ENCODE results near the gene TP73. TPM values are rescaled to one million over a fixed set of nuclear protein-coding genes. Genes with fewer than 3 reads are reported as not detected.
A peak's percentile ranks its signal among the peaks of the same experiment; 100 is the strongest.

Gene TP73
- total RNA-seq, 2 donors from 2014 or later: 0.26 to 13.5 TPM

GRCh38 chr1:3692598-3692997, 40.3 kb downstream of the TP73 start:
- ATAC-seq (no peak), DNase-seq (no peak)
- TF ChIP-seq, protein P1, sequence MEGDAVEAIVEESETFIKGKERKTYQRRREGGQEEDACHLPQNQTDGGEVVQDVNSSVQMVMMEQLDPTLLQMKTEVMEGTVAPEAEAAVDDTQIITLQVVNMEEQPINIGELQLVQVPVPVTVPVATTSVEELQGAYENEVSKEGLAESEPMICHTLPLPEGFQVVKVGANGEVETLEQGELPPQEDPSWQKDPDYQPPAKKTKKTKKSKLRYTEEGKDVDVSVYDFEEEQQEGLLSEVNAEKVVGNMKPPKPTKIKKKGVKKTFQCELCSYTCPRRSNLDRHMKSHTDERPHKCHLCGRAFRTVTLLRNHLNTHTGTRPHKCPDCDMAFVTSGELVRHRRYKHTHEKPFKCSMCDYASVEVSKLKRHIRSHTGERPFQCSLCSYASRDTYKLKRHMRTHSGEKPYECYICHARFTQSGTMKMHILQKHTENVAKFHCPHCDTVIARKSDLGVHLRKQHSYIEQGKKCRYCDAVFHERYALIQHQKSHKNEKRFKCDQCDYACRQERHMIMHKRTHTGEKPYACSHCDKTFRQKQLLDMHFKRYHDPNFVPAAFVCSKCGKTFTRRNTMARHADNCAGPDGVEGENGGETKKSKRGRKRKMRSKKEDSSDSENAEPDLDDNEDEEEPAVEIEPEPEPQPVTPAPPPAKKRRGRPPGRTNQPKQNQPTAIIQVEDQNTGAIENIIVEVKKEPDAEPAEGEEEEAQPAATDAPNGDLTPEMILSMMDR (IDR thresholded peaks at IDR 0.05): no peak
- TF ChIP-seq POLR2A (IDR thresholded peaks at IDR 0.05): no peak
- Histone ChIP-seq H3K4me3 (no peak overlapping the region), H3K27ac (no peak overlapping the region), H3K27me3 (no peaks in the 10 kb centered on the region), H3K36me3 (replicated peaks in 1 of 2; ENCODE audit: insufficient read depth in 1 of 2, low read depth in 2 of 2) (no peaks in the 10 kb centered on the region), H3K4me1 (peaks cover 9% of the 10 kb centered on the region), H3K9me3 (no peaks in the 10 kb centered on the region)
- 77 to 78% methylated on average over 13 of the region's 13 CpGs for WGBS, 2 donors
- intact Hi-C loops (cut with DNase I): no loop called here

DNA sequence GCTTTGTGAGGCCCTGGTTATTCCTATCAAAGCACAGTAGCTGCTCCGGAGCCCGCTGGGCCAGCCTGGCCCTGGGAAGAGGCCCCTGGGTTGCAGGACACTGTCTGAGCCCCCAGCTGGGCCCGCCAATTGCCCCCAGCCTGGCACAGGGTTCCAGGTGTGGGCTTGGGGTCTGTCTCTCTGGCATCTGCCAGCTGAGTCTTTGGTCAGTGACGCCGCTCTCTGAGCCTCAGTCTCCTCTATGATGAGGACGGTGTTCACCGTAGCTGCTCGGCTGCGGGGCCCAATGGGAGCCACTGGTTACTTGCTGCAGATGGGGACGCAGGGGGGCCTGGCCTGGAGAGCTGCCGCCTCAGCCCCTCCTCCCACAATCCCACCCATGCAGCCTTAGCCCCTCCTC, 41.0 kb downstream of the TP73 start:
- WGBS, 2 donors: 82 to 94% methylated on average over 6 to 8 of the region's 11 CpGs
- H3K4me1 ChIP-seq: peaks cover 9% of the 10 kb centered on the region
- DNase-seq (no peak), ATAC-seq (no peak)
- TF ChIP-seq POLR2A (IDR thresholded peaks at IDR 0.05): no peak
- TF ChIP-seq, protein P1 (IDR thresholded peaks at IDR 0.05): no peak
- no peak overlapping the region for H3K27ac ChIP-seq
- no peaks in the 10 kb centered on the region for H3K9me3 ChIP-seq
- H3K4me3 ChIP-seq: no peak overlapping the region
- H3K36me3 ChIP-seq (replicated peaks in 1 of 2; ENCODE audit: insufficient read depth in 1 of 2, low read depth in 2 of 2): no peaks in the 10 kb centered on the region
- H3K27me3 ChIP-seq: no peaks in the 10 kb centered on the region
- intact Hi-C loops (cut with DNase I): no loop called here

- ATAC-seq: peak; percentile 81
- Histone ChIP-seq H3K27me3 (no peaks in the 10 kb centered on the region), H3K4me3 (no peak overlapping the region), H3K4me1 (peaks cover 9% of the 10 kb centered on the region), H3K27ac (no peak overlapping the region), H3K9me3 (no peaks in the 10 kb centered on the region), H3K36me3 (replicated peaks in 1 of 2; ENCODE audit: insufficient read depth in 1 of 2, low read depth in 2 of 2) (no peaks in the 10 kb centered on the region)
- DNase-seq: peak; percentile 47 to 68 (median 58)
- intact Hi-C loops (cut with DNase I): no loop called here
- 31 to 33% methylated on average over 15 to 33 of the region's 33 CpGs for WGBS, 2 donors
- TF ChIP-seq, protein P1 (IDR thresholded peaks at IDR 0.05): peak; percentile 69 to 81 (median 74)
- TF ChIP-seq POLR2A (IDR thresholded peaks at IDR 0.05): no peak
Observed at GRCh38 chr1:3695326-3696217, 43.3 kb downstream of the TP73 start.

DNA sequence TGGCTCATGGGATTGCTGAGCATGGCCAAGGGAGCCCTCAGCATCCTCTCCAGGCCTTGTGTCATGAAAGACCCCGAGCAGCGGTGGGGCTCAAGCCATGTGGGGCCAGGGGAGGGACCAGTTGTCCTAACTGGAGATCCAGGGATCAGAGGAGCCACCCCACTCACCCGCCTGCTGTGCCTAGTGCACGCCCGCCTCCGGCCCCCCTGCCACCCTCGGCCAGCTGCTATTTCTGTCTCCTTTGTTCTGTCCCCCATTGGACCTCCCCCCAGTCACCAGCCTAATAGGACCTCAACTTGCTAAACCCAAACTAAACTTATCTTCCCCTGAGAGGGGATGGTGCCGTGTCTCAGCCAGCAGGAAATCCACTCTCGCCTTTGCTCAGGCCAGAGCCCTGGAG, 44.4 kb downstream of the TP73 start:
- Histone ChIP-seq H3K36me3 (replicated peaks in 1 of 2; ENCODE audit: insufficient read depth in 1 of 2, low read depth in 2 of 2) (no peaks in the 10 kb centered on the region), H3K4me3 (no peak overlapping the region), H3K27ac (no peak overlapping the region), H3K27me3 (no peaks in the 10 kb centered on the region), H3K4me1 (peaks cover 9% of the 10 kb centered on the region), H3K9me3 (no peaks in the 10 kb centered on the region)
- no peak for DNase-seq
- ATAC-seq: no peak
- 85 to 87% methylated on average over 6 to 9 of the region's 9 CpGs for WGBS, 2 donors
- intact Hi-C loops (cut with DNase I): no loop called here
- TF ChIP-seq POLR2A (IDR thresholded peaks at IDR 0.05): no peak
- TF ChIP-seq, protein P1 (IDR thresholded peaks at IDR 0.05): no peak

DNA sequence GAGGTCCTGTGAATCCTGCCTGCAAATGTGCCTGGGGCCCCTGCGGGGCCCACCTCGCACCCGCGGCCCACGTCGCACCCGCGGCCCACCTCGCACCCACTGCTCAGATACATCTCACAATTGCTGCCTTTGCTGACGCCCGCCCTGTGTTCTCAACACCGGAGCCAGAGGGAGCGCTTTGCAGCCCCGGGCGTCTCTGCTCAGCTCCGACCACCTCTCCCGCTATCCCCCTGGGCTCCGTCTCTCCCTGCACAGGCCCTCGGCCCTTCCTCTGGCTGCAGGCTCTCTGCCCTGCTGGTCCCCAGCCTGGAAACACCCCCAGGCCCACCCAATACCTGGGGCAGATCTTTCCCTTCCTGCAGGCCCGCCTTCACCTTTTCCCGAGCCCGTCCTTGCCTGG, 44.8 kb downstream of the TP73 start:
- Histone ChIP-seq H3K9me3 (no peaks in the 10 kb centered on the region), H3K4me3 (no peak overlapping the region), H3K4me1 (peaks cover 9% of the 10 kb centered on the region), H3K27ac (no peak overlapping the region), H3K27me3 (no peaks in the 10 kb centered on the region), H3K36me3 (replicated peaks in 1 of 2; ENCODE audit: insufficient read depth in 1 of 2, low read depth in 2 of 2) (no peaks in the 10 kb centered on the region)
- 81 to 92% methylated on average over 20 of the region's 22 CpGs for WGBS, 2 donors
- ATAC-seq (no peak), DNase-seq (no peak)
- TF ChIP-seq, protein P1 (IDR thresholded peaks at IDR 0.05): no peak
- no peak for TF ChIP-seq POLR2A (IDR thresholded peaks at IDR 0.05)
- intact Hi-C loops (cut with DNase I): no loop called here
